ENCODE data around the gene MOB3B. TPM values are rescaled to one million over a fixed set of nuclear protein-coding genes. Genes with fewer than 3 reads are reported as not detected.

Gene MOB3B
- polyA plus RNA-seq, 1 experiment, result 0.38 TPM

- DNase-seq (ENCODE audit: low read depth, low spot score), result no peak
- POLR2A ChIA-PET, result no interaction called here
- TF ChIP-seq, protein P1, sequence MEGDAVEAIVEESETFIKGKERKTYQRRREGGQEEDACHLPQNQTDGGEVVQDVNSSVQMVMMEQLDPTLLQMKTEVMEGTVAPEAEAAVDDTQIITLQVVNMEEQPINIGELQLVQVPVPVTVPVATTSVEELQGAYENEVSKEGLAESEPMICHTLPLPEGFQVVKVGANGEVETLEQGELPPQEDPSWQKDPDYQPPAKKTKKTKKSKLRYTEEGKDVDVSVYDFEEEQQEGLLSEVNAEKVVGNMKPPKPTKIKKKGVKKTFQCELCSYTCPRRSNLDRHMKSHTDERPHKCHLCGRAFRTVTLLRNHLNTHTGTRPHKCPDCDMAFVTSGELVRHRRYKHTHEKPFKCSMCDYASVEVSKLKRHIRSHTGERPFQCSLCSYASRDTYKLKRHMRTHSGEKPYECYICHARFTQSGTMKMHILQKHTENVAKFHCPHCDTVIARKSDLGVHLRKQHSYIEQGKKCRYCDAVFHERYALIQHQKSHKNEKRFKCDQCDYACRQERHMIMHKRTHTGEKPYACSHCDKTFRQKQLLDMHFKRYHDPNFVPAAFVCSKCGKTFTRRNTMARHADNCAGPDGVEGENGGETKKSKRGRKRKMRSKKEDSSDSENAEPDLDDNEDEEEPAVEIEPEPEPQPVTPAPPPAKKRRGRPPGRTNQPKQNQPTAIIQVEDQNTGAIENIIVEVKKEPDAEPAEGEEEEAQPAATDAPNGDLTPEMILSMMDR (IDR thresholded peaks at IDR 0.05; ENCODE audit: low read depth, low read length), result no peak
- Histone ChIP-seq H3K9me3 (ENCODE audit: control insufficient read depth, insufficient read depth, low read length) (no peaks in the 10 kb centered on the region), H3K27me3 (ENCODE audit: control insufficient read depth, insufficient read depth, low read length) (peaks cover 10% of the 10 kb centered on the region), H3K27ac (ENCODE audit: low read depth, low read length) (no peak overlapping the region), H3K4me3 (ENCODE audit: low read depth, low read length) (no peak overlapping the region)
- CTCF ChIA-PET, result interaction anchor here (0.5 kb wide), 1 partner anchor 11 kb away, joined by 4 read pairs; no protein-coding TSS in a partner anchor
Observed at GRCh38 chr9:27369591-27369990, 160.0 kb downstream of the MOB3B start.

GRCh38 chr9:27368316-27368985 is 161.2 kb downstream of the MOB3B start:
- Histone ChIP-seq H3K9me3 (ENCODE audit: control insufficient read depth, insufficient read depth, low read length) (no peaks in the 10 kb centered on the region), H3K4me3 (ENCODE audit: low read depth, low read length) (no peak overlapping the region), H3K27me3 (ENCODE audit: control insufficient read depth, insufficient read depth, low read length) (peaks cover 10% of the 10 kb centered on the region), H3K27ac (ENCODE audit: low read depth, low read length) (no peak overlapping the region)
- DNase-seq (ENCODE audit: low read depth, low spot score), result no peak
- ChIA-PET CTCF (interaction anchor here (1.2 kb wide), 1 partner anchor 35 kb away, joined by 3 read pairs; no protein-coding TSS in a partner anchor), POLR2A (interaction anchor here (0.6 kb wide), 1 partner anchor 313 kb away, joined by 3 read pairs; no protein-coding TSS in a partner anchor)
- TF ChIP-seq, protein P1 (IDR thresholded peaks at IDR 0.05; ENCODE audit: low read depth, low read length), result no peak

DNA sequence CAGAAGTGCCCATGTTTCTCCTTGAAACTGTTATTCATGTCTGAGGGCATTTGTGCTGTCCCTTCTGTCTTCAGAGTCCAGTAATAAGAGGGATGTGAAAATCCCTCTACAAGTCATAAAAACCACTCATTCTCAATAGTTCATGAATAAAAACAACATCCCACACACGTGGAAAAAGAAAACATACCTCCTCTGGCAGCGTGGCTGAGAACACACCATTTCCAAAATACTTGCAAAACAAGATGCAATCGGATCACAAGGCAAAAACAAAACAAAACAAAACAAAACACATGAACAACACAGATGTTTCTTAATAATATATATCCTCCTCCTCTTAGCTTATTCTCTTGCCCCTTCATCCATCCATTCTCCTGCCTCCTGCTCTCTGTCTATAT is 161.7 kb downstream of the MOB3B start:
- H3K27ac ChIP-seq (ENCODE audit: low read depth, low read length), result no peak overlapping the region
- H3K4me3 ChIP-seq (ENCODE audit: low read depth, low read length), result no peak overlapping the region
- POLR2A ChIA-PET, result interaction anchor here (0.6 kb wide), 1 partner anchor 312 kb away, joined by 3 read pairs; no protein-coding TSS in a partner anchor
- H3K9me3 ChIP-seq (ENCODE audit: control insufficient read depth, insufficient read depth, low read length), result no peaks in the 10 kb centered on the region
- H3K27me3 ChIP-seq (ENCODE audit: control insufficient read depth, insufficient read depth, low read length), result peaks cover 10% of the 10 kb centered on the region
- no peak for DNase-seq (ENCODE audit: low read depth, low spot score)
- TF ChIP-seq, protein P1 (IDR thresholded peaks at IDR 0.05; ENCODE audit: low read depth, low read length), result no peak
- CTCF ChIA-PET, result interaction anchor here (1.2 kb wide), 1 partner anchor 35 kb away, joined by 3 read pairs; no protein-coding TSS in a partner anchor

GRCh38 chr9:27367175-27367798 is 162.3 kb downstream of the MOB3B start:
- TF ChIP-seq, protein P1 (IDR thresholded peaks at IDR 0.05; ENCODE audit: low read depth, low read length), result no peak
- POLR2A ChIA-PET, result no interaction called here
- CTCF ChIA-PET, result interaction anchor here (1.2 kb wide), 1 partner anchor 34 kb away, joined by 3 read pairs; no protein-coding TSS in a partner anchor
- Histone ChIP-seq H3K4me3 (ENCODE audit: low read depth, low read length) (no peak overlapping the region), H3K27ac (ENCODE audit: low read depth, low read length) (no peak overlapping the region), H3K27me3 (ENCODE audit: control insufficient read depth, insufficient read depth, low read length) (peaks cover 10% of the 10 kb centered on the region), H3K9me3 (ENCODE audit: control insufficient read depth, insufficient read depth, low read length) (no peaks in the 10 kb centered on the region)
- no peak for DNase-seq (ENCODE audit: low read depth, low spot score)
